HG03066 (cell line): Measurements from ENCODE around the gene STAT5A.
"Not testable (repeated sequence)": the region's sequence is repeated elsewhere in the genome, so short reads cannot be mapped to it uniquely, and the experiment has no call there.

Experiments used
- ATAC-seq: cut with Tn5 transposase; IDR thresholded peaks from one replicate; pipeline ENCODE4 v1.9.1; 2021; ENCODE audit warnings: low read depth; ENCODE audit not compliant: unreplicated experiment

STAT5A gene

GRCh38 chr17:42283241-42284023, 4.9 kb upstream of the STAT5A start:
- ATAC-seq, result no peak

DNA sequence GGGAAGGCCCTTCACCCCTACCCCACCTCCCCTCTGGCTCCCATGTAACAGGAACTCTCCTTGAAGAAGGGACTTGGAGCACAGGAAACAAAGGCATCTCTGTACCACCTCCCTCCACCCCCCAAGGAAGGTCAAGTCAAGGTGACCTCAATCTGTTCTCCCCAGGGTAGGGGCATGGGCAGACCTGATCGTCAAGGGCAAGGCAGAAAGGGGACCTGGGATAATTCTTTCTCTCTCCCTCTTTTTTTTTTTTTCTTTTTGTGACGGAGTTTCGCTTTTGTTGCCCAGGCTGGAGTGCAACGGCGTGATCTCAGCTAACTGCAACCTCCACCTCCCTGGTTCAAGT, 4.3 kb upstream of the STAT5A start:
- ATAC-seq, result no peak

- no peak for ATAC-seq
Observed at GRCh38 chr17:42284566-42284965, 3.7 kb upstream of the STAT5A start.

- no peak for ATAC-seq
Observed at GRCh38 chr17:42285346-42286050, 2.8 kb upstream of the STAT5A start.

DNA sequence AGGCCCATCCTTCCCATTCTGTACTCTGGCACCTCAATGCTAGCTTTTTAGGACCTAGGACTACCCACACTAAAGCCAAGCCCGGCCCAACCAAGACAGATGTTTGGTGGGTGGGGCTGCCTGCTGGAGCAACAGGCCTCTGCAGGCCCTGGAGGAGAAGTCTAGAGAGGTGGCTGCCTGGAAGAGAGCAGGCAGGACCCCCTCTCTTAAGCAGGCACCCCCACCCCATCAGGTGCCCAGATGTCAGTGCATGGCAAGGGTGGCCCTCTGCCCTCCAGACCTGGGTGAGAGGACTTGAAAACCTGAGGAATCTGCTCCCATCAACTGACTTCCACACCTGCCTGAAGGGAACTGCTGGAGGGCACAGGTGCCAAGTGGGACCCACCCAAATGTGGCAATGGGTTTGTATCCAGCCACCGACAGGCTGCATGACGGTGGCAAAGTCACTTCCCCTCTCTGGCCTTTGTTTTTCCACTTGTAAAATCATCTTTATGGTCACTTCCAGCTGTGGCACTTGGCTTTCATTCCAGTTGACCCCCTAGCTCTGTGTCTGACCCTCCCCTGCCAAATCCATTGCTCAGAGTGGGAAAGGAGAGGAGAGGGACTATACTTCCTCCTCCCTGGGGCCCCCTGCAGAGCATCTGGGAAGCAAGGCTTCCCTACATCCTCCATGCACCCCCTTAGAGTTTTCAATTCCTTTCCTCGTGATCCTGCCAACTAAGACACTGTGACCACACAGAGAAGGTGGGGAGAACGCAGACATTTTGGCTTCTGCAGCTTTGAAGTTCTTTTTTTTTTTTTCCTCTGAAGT, 1.7 kb upstream of the STAT5A start:
- ATAC-seq, result no peak

DNA sequence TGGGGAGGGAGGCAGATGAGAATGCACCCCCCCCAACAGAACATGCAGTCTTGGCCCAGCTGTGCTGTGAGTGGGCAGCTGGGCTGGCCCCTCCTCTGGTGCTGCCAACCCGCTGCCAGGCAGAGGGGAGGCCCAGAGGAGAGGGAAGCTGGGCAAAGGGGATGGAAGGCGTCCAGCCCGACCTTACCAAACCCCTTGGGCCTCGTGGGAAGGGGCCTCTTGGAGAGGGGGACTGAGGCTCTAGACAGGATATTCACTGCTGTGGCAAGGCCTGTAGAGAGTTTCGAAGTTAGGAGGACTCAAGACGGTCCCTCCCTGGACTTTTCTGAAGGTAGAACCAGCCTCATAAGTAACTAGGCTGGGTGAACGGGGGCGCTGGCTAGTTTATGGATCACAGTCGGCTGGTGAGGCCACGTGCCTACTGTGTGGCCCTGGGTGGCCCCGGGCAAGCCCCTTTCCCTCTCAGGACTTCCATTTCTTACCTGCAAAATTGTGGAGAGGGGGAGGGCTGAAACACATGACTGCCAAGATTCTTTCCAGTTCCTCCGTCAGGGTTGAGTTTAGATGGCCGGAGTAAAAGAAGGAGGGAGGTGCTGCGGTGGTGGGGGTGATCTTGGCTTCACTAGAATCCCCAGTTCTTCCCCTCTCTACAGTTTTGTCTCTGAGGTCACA, 857 bp upstream of the STAT5A start:
- ATAC-seq, result no peak

DNA sequence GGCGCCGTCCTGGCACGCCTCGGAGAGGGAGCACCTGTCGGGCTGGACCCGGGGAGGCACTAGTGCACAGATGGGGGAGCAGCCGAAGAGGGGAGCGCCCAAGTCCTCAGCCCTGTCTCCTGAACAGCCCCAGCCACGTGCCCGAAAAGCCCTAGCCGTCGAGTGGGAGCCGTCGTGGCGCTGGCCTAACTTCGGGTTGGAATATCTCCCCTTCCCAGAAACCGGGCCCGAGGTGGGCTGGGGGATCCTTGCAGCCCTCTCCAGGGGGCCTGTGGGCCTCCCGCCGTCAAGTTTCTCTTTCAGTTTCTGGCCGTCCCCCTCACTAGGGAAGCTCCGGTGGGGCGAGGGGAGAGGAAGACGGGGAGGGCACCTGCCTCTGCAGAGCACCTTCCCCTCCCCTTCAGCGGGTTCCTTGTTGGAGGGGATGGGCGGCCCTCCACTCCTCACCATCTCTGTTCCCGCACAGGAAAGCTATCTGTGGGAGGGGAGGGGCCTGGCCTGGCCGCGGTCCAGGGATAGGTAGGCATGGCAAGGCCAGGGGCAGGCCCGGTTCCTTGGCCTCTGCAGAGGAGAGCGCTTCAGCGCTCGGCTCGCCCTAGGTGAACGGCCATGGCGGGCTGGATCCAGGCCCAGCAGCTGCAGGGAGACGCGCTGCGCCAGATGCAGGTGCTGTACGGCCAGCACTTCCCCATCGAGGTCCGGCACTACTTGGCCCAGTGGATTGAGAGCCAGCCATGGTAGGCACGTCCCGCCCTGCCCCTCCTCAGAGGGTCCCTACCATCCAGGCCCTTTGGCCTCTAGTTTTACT, 709 bp downstream of the STAT5A start:
- ATAC-seq, result peak; percentile 25

DNA sequence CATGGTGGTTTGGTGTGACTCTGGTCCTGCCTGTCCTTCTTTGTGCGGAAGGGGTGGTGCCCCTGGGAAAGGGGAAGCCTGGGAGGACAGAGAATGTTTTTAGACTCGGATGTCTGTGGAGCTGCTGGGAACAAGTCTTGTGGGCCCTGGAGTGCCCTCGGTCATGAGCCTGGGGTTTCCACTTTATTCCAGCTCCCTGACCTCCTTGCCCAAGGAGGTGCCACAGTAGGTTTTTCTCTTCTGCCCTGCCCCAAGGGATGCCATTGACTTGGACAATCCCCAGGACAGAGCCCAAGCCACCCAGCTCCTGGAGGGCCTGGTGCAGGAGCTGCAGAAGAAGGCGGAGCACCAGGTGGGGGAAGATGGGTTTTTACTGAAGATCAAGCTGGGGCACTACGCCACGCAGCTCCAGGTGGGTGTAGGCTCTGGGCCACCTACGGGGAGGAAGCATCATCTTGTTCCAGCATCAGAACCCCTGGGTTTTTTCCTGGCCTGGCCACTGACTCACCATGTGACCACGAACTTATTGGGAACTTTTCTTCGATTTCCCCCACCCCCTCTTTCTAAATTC, 1.4 kb downstream of the STAT5A start:
- ATAC-seq, result no peak

- no peak for ATAC-seq
Observed at GRCh38 chr17:42290577-42290976, 2.3 kb downstream of the STAT5A start.

DNA sequence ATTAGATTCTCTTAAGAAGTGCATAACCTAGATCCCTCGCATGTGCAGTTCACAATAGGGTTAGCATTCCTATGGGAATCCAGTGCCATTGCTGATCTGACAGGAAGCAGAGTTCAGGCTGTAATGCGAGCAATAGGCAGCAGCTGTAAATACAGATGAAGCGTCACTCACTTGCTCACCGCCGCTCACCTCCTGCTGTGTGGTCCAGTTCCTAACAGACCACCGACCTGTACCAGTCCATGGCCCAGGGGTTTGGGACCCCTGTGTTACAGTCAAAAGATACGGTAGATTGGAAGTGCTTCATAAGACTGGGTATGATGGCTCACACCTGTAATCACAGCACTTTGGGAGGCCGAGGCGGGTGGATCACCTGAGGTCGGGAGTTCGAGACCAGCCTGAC, 2.8 kb downstream of the STAT5A start:
- no peak for ATAC-seq

DNA sequence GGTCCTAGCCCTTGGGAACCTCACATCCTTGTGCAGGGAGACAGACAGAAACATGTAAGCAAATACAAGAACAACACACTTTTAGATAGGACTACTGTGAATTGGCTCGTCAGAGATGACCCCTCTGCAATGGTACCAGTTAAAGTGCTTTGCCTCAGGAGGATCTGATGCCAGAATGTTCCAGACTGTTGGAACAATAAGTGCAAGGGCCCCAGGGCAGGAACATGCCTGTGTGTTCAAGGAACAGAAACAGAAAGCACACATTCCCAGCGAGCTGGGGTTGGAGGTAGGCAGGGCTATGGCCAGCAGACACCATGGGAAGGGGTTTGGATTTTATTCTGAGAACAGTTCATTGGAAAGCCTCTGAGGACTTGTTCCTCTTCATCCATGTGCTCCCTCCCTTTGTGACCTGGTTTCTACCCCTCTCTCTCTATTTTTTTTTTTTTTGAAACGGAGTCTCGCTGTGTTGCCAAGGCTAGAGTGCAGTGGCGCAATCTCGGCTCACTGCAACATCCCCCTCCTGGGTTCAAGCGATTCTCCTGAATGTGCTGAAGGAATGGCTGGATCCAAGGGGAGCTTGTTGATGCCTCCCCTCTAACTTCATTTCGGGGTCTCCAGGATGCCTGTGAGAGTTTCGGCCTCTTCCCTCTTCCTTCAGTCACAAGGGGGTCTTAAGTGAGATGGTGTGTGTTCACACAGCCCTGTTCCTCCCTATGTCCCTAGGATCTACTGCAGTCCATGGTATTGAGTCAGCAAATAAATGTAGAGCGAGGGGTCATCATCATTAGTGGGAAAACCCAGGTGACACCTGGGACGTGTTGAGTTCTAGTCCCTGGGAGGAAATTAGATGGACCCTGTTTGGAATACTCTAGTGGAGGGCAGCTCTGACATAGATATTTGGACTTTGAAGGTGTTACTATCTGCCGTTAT, 6.4 kb downstream of the STAT5A start:
- ATAC-seq, result no peak

DNA sequence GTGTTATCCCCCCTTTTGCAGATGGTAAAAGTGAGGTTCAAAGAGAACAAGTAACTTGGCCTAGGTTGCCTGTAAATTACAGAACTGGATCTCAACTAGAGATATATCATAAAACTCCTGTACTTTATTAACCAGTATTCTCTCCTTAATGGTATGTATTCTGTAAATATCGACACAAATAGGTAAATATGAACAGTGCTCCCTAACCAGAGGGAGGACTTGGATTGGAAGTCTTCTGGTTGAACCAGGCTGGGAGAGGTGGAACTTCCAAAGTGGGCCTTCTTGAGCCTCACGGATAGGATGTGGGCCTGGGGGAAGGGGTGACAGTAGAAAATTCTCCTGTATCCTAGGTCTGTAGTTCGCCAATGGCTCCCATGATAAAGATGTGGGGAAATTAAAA, 7.7 kb downstream of the STAT5A start:
- ATAC-seq, result no peak

GRCh38 chr17:42297775-42298174, 9.5 kb downstream of the STAT5A start:
- not testable (repeated sequence) for ATAC-seq

DNA sequence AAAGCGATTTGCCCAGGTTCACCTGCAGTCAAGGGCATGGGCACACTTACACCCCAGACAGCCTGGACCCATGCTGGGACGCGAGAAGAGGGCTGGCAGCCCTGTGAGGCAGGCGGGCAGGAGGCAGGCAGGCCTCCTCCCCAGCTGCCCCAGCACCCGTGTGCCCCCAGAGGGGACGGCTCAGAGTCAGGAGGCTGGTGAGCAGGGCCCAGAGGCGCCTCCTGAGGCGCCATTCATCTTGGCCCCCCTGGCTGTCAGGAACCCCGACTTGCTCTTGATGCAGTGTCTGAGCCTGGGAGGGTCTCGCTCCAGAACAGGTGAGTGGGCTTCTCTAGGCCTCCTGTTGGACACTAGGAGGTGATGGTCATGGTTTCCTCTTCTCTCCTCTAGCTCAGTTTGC, 11.1 kb downstream of the STAT5A start:
- not testable (repeated sequence) for ATAC-seq

GRCh38 chr17:42299913-42300312, 11.6 kb downstream of the STAT5A start:
- ATAC-seq, result not testable (repeated sequence)

GRCh38 chr17:42301022-42301421, 12.7 kb downstream of the STAT5A start:
- ATAC-seq, result no peak

- no peak for ATAC-seq
Observed at GRCh38 chr17:42303694-42304093, 15.4 kb downstream of the STAT5A start.

DNA sequence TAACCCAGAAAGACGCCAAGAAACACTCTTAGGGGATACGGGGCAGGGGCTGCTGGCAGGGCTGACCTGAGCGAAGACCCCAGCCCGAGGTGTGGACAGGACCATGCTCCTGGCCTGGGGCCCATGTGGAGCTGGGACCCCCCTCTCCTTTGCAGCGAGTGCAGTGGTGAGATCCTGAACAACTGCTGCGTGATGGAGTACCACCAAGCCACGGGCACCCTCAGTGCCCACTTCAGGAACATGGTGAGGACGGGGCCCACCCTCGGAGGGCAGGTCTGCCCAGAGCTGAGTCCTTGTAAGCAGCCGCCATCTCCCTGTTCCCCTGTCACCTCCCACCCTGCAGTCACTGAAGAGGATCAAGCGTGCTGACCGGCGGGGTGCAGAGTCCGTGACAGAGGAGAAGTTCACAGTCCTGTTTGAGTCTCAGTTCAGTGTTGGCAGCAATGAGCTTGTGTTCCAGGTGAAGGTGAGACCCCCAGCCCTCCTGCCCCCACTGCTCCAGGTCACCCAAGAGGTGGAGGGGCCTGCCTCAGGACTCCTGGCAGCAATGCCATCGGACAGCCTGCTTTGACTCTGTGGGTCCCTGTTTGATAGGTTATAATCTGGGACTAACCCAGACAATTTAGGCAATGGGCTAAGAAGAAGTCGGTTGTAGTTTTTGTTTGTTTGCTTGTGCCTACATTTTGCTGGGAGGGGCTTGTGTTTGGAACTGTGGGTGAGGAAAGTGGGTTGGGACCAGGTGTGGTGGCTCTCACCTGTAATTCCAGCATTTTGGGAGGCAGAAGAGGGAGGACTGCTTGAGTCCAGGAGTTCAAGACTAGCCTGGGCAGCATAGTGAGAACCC, 16.1 kb downstream of the STAT5A start:
- no peak for ATAC-seq
